GM21619 (cell line): ENCODE measurements around the gene STPG1.

Experiments
- ATAC-seq: cut with Tn5 transposase; IDR thresholded peaks from one replicate; pipeline ENCODE4 v1.9.1; 2021; ENCODE audit not compliant: unreplicated experiment

Gene STPG1

DNA sequence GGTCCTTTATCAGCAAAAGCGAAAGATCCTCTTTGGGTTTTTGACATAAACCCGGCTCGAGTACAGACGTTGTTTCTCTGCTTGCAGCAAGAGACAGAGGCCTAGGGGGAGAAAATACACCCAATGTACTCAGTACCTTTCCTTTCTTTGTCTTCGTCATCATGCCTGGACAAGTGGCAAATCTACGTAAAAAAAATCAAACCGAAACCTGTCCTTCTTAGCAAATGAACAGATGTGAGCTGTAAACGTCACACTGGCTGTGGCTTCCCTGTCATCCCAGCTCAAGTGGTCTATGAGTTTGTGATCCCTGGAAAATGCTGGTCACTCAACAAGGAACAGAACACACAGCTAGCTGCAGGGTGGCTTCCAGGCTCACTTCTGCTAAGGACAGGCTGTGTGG lies 39.9 kb downstream of the STPG1 start:
- no peak for ATAC-seq

DNA sequence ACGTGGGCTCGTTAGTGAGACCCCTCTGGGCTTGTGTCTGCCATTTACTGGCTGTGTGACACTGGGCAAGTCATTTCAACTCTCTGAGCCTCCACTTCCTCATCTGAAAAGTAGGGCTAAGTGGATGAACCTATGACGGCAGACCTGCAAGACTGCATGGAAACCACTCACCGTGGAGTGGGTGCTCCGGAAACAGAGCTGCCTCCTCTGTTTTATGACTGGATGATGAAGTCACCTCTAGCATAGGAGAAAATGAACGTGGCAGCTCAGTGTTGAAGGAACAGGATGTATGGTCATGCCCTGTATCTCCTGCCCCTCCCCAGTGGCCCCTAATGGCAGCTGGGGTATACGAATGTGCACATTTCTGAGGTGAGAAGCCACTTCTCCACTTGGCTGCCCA lies 40.5 kb downstream of the STPG1 start:
- ATAC-seq = peak; percentile 56

DNA sequence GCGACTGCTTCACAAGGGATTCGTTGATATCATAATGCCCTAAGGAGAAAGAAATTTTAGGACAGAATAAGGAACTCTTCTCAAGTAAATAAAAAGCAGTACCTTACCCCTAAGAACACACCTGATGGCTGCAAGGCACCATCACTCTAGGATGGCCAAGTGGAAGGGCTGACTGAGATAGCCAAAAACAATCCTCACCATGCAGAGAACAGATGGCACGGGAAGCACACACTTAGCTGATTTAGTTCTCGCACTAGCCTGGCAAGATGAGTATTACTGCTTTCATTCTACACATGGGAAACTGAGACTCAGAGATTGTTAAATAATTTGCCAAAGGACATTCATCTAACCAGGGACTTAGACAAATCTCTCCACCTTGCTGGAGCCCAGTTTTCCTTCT lies 43.8 kb downstream of the STPG1 start:
- ATAC-seq = no peak

DNA sequence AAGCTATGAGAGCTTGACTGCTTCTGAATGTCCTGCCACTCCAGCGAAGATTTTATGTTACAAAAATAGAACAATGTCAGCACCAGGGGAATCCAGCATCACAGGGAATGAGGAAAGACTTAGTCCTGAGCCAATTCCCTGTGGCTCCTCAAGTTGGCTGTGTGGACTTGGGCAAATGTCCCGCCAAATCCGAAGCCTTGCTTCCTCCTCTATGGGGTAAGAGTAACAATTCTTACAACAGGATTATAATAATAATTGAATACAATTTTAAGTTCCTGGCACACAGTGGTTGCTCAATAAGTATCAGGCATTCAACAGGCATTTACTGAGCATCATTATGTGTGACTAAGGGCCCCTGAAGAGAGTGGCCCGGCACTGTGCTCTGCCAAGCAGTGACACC lies 44.4 kb downstream of the STPG1 start:
- no peak for ATAC-seq

DNA sequence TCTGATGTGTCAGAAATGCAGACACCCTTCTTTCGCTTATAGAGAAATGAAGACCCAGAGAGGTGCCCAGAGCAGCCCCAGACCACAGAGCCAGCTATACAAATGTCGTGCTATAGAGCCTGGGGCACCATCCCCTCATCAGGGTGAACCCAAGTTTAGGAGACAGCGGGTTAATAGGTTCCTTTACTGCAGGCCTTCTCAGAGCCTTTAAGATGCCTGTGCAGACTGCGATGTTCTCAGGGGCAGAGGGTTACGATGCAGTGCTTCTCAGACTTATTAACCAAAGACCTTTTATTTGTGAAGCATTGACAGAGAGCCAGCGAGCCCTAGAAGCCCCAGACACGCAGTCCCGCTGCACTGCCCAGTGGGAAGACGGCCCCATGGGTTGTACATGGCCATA lies 46.9 kb downstream of the STPG1 start:
- no peak for ATAC-seq

DNA sequence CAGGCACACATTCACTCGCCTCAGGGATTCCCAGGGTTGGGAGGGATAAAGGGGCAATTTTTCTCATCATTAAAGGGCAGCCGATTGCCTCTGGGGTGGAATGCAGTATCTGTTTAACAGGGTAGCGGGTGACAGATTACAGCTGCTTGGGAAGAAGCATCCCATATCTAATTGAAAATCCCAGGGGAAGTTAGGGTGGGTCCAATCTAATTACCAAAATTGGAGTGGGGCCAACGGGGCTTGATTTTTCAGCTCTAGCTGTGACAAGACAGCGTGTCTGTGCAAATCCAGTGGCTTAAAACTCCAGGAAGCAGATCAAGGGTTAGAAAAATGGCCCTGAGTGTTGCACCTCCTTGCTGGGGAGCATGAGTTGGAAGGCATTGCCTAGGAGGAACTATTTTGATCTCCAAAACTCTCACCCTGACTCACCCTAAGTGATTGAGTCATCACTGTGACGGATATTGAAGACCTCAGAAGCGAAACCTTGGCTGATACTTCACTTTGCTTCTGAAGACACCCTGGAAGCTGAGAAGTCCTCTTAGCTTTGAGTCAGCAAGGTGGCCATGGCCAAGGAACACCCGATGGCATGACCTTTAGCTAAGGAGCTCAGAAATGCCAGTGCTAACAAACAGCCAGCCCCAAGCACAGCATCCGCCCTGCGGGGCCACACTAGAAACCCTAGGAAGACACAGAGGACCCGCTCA lies 48.5 kb downstream of the STPG1 start:
- ATAC-seq = no peak

DNA sequence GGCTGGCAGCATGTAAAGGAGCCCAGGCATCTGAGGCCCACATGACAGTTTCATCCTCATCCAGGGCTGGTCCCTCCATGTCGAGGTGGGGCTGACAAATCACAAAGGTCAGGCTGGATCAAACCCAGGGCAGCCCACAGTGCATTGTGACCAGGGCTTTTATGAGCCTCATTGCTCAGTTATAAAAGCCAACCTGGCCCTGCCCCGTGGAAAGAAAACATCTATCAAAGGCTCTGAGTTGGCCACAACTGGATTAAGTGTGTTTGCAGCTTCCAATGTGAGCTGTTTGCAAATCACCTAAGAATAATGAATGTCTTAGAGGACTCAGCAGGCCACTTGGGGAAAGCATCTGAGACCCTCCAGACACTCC lies 49.0 kb downstream of the STPG1 start:
- no peak for ATAC-seq

DNA sequence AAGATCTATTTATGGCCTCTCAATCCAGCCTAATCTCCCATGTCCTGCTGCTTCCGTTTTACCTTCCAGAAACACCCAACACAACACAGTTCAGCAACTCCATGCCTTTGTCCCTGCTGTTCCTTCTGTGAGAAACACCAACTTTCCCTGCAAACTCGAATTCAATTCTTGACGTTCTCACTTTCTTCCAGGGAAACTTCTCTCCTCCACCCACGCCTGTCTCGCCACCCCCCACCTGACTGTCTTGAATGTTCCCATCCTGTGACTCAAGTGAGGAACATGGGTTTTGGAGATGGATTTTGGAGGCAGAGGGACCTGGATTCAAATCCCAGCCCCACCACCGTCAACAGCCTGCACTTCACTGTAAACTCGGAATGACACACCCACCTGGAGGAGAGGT lies 49.6 kb downstream of the STPG1 start:
- ATAC-seq = no peak

DNA sequence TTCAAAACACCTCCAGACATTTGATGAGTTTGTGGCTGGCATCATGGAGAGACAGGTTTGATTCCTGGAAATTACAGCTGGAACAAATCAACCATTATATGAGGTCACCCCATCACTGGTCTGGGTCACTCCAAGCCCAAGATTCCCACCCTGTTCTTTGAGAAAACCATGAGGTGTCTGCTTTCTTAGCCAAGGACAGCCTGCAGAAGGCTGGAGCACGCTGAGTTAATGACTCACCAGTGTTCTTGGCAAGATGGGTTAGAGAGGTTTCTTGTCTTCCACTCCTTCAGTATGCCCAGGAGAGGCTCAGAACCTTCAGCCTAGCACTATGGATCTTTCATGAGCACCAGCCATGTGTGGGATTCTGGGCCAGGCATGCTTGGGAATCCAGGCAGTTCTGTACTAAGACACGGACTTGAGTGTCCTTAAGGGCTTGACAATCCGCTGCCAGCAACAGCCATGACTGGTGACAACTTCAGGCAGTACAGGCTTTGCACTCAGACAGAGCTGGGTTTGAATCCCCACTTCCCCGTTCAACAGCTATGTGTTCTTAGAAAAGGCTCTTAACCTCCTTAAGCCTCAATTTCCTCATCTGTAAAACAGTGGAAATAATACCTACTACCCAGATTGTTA lies 50.5 kb downstream of the STPG1 start:
- no peak for ATAC-seq

DNA sequence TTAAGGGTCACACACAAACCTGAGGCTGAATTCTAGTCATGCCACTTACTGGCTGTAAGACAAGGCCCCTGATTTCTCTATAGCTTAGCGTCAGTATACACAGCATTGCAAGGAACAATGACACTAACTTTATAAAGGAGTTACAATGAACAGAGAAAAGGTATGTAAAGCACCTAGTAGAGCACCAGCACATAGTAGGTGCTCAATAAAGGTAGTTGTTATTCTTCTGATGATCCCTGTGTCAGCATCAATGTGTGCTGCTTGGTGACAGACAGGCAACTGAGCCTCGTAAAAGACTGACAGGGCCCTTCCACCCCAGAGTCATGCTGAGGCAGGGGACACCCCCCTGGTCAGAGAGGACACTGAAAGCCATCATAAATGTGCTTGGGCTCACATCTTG lies 51.2 kb downstream of the STPG1 start:
- no peak for ATAC-seq

DNA sequence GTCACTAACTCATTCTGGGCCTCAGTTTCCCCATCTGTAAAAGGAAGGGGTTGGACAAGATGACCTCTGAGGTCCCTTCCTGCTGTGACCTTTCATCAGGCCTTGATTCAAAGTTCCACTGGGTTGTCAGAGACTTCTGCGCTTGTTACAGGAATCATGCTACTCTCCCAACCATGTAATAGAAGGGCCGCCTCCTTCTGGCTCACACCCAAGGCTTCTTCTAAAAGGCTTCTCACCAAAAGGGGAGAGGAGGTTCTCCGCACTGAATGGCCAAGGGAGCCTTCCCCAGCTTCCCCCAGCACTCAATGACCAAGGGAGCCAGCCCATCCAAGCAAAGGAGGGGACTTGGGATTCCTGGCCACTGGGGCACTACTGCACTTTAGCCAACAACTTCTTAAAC lies 51.8 kb downstream of the STPG1 start:
- ATAC-seq = no peak

DNA sequence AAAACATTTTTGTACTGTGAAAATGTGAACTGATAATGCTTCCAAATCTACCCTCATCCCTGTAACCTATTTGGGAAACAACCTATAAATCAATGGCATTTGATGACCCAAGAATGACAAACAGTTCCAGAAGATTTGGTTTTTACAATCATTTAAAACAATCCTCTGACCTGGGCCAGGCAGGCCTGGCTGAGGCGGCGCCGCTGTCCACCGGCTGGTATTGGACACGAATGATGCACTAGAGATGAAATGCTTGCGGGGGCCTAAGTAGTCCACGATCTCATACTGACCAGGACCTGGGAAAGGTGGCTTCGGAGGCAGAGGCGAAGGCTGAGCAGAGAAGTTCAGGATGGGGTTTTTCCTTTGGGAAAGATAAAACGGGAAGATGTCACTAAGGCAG lies 52.9 kb downstream of the STPG1 start:
- ATAC-seq = no peak

DNA sequence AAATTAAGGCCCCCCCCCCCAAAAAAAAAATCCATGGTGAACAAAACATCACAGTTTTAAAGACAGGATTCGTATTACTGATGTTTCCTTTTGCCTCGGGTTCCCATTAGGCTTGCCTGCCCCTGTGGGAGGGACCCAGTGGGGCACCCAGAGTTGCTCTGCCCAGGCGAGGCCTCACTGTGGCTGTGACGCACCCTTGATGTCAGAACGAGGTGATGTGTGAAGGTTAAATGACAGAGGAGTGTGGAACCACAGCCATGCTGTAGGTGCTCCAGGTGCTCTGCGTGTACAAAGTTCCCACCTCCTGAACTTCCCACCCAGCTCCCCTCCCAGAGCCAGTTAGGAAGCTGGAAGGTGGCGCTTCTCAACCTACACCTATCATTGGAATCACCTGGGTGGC lies 56.5 kb downstream of the STPG1 start:
- ATAC-seq = no peak

DNA sequence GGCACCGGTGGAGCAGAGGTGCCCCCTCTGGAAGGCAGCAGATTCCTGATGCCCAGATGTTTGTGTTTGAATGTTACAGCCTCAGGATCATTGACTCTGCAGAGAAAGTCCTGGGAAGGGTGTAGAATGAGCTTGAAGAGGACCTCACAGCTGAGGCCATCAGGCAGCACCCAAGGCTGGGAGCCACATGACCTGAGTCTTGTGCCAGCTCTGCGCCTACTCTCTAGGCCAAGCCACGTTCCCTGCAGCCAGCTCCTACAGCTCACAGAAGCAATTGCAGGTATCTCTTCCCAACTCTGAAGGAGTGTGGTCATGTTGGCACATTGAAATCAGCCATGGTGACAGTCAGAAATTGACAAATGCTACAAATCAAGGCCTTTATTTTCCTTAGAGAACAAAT lies 58.1 kb downstream of the STPG1 start:
- ATAC-seq = no peak

DNA sequence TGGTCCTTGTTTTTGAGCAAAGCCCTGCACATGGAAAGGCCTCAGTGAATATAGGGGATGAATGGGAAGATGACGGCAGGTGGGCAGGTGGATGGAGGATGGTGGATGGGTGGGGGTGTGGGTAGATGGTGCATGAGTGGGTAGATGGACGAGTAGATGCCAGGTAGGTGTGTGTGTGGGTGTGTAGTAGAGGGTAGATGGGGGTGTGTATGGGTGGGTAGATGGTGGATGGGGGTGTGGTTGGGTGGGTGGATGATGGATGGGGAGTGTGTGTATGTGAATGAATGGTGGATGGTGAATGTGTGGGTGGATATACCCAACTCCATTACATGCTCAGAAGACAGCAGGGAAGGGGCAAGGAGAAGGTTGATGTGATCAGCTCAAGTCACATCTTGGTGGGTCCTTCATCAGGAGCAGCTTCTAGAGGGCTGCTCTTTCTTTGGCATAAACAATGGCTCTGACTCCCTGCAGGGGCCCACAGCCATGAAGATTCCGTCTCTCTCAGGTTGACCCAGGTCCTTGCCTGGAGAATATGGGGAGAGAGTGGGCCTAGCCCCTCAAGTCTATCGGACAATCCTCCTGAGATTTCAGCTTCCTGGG lies 60.2 kb downstream of the STPG1 start:
- no peak for ATAC-seq

DNA sequence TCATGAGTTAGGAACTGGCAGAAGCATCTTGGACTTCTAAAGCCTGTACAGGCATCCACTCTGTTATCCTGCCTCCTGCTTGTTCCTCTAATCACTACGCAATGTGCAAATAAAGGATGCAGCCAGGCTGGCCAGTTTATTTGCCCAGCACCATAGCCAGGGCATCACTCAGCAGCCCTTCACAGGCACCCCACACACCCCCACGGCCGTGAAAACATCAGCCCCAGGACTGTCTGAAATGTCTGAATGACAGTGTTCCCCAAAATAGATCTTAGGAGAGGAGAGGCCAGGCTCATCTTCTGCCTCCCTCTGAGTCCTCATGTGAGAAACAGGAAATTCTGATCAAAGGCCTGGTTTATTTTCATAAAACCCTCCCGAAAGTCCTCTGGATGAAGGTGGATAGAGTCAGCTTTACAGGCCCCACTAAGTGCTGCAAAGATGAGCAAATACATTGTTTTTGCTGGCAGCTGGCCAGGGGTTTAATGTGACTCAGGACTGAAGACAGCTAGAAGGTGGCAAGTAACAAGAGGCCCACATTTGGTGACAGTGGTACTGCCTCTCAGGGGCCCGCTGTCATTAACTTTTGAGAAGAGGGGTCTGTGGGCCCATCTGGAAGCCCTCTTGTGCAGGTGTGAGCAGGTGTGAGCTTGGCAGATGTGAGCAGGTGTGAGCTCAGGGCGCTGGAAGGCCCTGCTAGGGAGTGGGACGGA lies 61.5 kb downstream of the STPG1 start:
- no peak for ATAC-seq

DNA sequence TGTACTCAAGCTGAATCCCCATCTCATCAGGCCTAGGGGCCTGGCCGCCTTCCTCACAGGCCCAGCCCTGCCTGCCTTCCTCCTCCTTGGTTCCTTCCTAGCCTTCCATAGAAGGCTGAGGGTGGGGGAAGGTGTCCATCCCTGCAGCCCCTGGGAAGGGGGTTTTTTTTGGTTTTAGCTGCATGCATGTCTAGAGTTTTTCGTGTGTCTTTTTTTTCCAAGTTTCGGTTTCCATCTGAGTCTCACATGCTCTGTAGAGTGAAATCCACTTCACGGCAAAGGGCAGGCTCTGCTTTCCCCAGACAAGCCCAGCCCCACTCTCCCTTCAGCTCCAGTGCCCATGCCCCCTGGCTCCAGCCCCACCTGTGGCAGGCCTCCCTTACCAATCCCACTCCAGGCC lies 62.3 kb downstream of the STPG1 start:
- no peak for ATAC-seq

DNA sequence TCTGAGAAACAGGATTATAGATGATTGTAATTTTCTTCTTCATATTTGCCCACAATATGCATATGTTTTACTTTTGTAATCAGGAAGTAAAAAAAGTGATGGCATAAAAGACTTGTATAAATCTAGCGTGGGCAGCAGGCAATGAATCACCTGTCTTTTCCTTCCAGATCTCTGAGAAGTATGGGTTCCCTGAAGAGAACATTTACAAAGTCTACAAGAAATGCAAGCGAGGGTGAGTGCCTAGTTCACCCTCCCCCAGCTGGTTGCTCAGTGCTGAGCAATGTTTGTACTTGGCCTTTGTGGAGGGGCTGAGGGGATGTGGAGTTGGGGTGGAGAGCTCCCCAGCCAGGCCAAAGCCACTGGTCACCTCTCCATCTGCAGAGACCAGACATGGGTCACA lies 63.7 kb downstream of the STPG1 start:
- ATAC-seq = no peak

DNA sequence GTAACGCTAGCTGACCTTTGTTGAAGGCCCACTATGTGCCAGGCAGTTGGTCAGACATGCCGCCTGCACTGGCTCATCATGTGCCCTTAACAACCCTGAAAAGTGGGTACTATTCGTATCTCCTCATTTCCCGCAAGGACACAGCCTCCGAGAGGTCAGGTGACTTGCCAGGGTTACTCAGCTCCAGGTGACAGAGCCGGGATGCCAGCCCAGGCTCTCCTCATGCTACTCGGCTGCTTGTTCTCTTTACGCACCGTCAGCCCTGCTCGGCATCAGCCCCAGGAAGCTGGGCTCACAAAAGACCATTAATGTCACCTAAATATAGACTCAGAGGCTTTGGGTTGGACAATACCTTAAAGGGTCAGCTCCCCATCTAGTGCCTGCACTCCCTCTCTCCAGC lies 65.4 kb downstream of the STPG1 start:
- ATAC-seq = no peak

DNA sequence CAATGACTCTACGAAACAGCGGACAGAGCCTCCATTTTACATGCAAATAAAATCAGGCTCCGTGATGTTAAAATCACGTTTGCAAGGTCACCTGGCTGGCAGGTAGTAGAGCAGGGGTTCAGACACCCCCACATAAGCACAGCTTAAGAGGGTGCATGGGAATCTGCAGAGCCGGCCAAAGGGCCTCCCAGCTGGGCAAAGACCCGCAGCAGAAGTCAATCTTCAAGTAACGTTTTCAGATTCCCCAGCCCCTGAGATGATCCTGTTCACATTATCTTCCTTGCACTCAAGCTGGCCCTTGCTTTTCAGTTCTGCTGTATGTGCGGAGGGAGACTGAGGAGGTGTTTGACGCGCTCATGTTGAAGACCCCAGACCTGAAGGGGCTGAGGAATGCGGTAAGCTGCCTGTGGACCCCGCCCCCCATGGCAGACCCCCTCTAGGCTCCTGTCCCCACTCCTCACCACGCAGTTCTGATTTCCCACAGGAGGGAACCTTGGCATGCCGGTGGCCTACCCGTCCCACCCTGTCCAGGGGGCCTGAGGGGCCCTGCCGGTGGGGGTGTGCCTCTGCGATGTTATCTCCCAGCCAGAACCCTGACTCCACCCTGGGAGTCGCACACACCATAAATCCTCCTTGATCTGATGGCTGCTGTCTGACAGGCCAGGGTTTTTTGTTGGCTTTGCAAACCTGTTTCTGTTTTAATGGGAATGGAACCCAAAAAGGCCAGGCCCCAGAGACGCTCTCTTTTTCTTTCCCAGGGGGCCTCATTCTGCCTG lies 66.2 kb downstream of the STPG1 start:
- ATAC-seq = no peak

DNA sequence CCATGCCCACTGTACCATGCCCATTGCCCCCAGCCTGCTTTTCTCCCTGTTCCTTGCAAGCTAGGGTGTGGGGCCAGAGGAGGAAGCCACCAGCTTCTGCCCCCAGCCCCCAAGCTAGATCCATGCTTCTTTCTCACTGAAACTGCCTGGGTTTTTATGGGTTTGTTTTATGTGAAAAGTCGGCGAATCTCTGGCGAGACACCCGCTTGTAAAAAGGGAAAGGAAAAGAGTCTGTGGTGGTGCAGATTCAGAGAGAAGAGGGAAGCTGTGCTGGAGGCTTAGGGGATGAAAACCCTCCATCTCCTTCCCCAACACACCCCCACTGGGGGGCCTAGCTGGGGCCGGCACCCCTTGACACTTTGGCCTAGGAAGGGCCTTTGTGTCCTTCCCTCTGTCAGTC lies 68.2 kb downstream of the STPG1 start:
- no peak for ATAC-seq
